ENCODE measurements around the gene RCAN2. TPM values are rescaled to one million over a fixed set of nuclear protein-coding genes. Genes with fewer than 3 reads are reported as not detected.

RCAN2 gene
- total RNA-seq, 1 experiment from 2014 or later = 0.44 TPM

GRCh38 chr6:46501136-46502089 is 10.2 kb upstream of the RCAN2 start:
- no TSS peak for BruUV-seq (replicated peaks)
- Histone ChIP-seq H3K9me2 (ENCODE audit: insufficient read depth) (no peaks in the 10 kb centered on the region), H2AFZ (no peak overlapping the region), H3K27ac (no peak overlapping the region), H3K4me2 (no peak overlapping the region), H3K36me3 (ENCODE audit: low read depth) (no peaks in the 10 kb centered on the region), H3K4me1 (replicated peaks; ENCODE audit: insufficient read depth) (no peaks in the 10 kb centered on the region), H3K9me3 (ENCODE audit: insufficient read depth, low read depth) (no peaks in the 10 kb centered on the region), H3K27me3 (ENCODE audit: insufficient read depth, low read depth) (no peaks in the 10 kb centered on the region), H3F3A (ENCODE audit: insufficient read depth, low read depth) (no peaks in the 10 kb centered on the region), H3K79me2 (ENCODE audit: low read depth) (no peaks in the 10 kb centered on the region), H3K4me3 (no peak overlapping the region), H4K20me1 (ENCODE audit: insufficient read depth) (no peaks in the 10 kb centered on the region)
- intact Hi-C loops (cut with micrococcal nuclease; ENCODE audit: unreplicated experiment) = no loop called here
- CTCF ChIA-PET = no interaction called here
- no peak for TF ChIP-seq EZH2 (IDR thresholded peaks at IDR 0.05; ENCODE audit: low read depth)
- TF ChIP-seq CTCF (conservative IDR thresholded peaks at IDR 0.05) = no peak
- no peak for DNase-seq
- POLR2A ChIA-PET (ENCODE audit: unreplicated experiment) = interaction anchor here (0.7 kb wide), 1 partner anchor 489 kb away, joined by 4 read pairs; no protein-coding TSS in a partner anchor

- H3K9me2 ChIP-seq (ENCODE audit: insufficient read depth) = no peaks in the 10 kb centered on the region
- TF ChIP-seq CTCF (conservative IDR thresholded peaks at IDR 0.05) (no peak), EZH2 (IDR thresholded peaks at IDR 0.05; ENCODE audit: low read depth) (no peak)
- ChIA-PET POLR2A (ENCODE audit: unreplicated experiment) (no interaction called here), CTCF (no interaction called here)
- no peak overlapping the region for H3K27ac ChIP-seq
- no peak for DNase-seq
- H3K27me3 ChIP-seq (ENCODE audit: insufficient read depth, low read depth) = no peaks in the 10 kb centered on the region
- no TSS peak for BruUV-seq (replicated peaks)
- H3F3A ChIP-seq (ENCODE audit: insufficient read depth, low read depth) = no peaks in the 10 kb centered on the region
- H3K79me2 ChIP-seq (ENCODE audit: low read depth) = no peaks in the 10 kb centered on the region
- no peak overlapping the region for H3K4me2 ChIP-seq
- H3K36me3 ChIP-seq (ENCODE audit: low read depth) = no peaks in the 10 kb centered on the region
- H3K4me1 ChIP-seq (replicated peaks; ENCODE audit: insufficient read depth) = no peaks in the 10 kb centered on the region
- intact Hi-C loops (cut with micrococcal nuclease; ENCODE audit: unreplicated experiment) = no loop called here
- H2AFZ ChIP-seq = no peak overlapping the region
- H3K4me3 ChIP-seq = no peak overlapping the region
- H3K9me3 ChIP-seq (ENCODE audit: insufficient read depth, low read depth) = no peaks in the 10 kb centered on the region
- no peaks in the 10 kb centered on the region for H4K20me1 ChIP-seq (ENCODE audit: insufficient read depth)
These were observed 9.1 kb upstream of the RCAN2 start for GRCh38 chr6:46500382-46500781.

- no TSS peak for BruUV-seq (replicated peaks)
- H3K27ac ChIP-seq = no peak overlapping the region
- peak overlapping the region; percentile 95 for H2AFZ ChIP-seq
- H3K9me3 ChIP-seq (ENCODE audit: insufficient read depth, low read depth) = no peaks in the 10 kb centered on the region
- ChIA-PET CTCF (no interaction called here), POLR2A (ENCODE audit: unreplicated experiment) (no interaction called here)
- H3K4me2 ChIP-seq = peak overlapping the region; percentile 98
- no peaks in the 10 kb centered on the region for H3K36me3 ChIP-seq (ENCODE audit: low read depth)
- H4K20me1 ChIP-seq (ENCODE audit: insufficient read depth) = no peaks in the 10 kb centered on the region
- H3K4me1 ChIP-seq (replicated peaks; ENCODE audit: insufficient read depth) = 0 out of 2 replicates have a peak, but pooled peaks cover 6% of the 10 kb centered on the region
- H3K9me2 ChIP-seq (ENCODE audit: insufficient read depth) = peaks cover 4% of the 10 kb centered on the region; the same call in 1 of the 2 replicates
- TF ChIP-seq CTCF (conservative IDR thresholded peaks at IDR 0.05) (peak; percentile 53), EZH2 (IDR thresholded peaks at IDR 0.05; ENCODE audit: low read depth) (no peak)
- peaks cover 24% of the 10 kb centered on the region for H3K27me3 ChIP-seq (ENCODE audit: insufficient read depth, low read depth)
- intact Hi-C loops (cut with micrococcal nuclease; ENCODE audit: unreplicated experiment) = no loop called here
- peak overlapping the region; percentile 75 for H3K4me3 ChIP-seq
- peak; percentile 46 to 52 for DNase-seq
- no peaks in the 10 kb centered on the region for H3K79me2 ChIP-seq (ENCODE audit: low read depth)
- H3F3A ChIP-seq (ENCODE audit: insufficient read depth, low read depth) = no peaks in the 10 kb centered on the region; the same call in 1 of the 2 replicates
These were observed 639 bp upstream of the RCAN2 start for GRCh38 chr6:46491628-46492547.

Measured in PC-9 (cell line).